ENCODE measurements around the gene TRIM29.

DNA sequence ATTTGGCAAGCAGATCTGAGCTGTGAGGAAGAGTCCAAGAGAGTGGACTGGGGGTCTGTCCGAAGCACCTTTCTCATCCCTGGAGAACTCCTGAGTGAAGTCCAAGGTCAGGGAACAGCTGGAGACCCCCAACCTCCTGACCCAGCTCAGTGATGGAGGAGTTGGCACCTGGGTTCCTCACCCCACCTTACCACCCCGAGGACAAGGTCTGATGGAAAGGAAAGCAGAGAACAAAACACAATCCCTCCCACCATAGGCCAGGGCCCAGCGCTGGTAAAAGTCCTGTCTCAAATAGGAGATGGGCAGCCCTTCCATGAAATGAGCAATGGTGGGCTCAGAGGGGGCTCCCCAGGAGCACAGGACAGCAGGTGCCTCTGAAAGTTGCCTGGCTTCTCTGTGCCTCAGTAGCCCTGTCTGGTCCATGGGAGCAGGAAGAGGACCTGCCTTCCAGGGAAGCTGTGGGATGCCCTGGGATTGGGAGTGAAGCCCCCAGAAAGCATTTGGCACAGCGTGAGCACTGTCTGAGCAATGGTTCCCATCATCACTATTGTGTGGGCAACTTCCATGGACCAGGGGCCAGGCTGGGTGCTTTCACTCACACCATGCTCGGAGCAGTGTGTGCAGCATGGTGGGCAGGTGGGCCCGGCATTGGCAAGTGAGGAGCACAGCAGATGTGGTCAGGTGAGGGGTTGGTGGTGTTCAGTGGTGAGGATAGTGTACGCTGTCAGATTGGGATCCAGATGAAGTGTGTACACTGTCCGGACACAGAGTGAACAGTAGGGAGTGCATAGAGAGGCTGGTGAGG lies 7.5 kb downstream of the TRIM29 start:
- TF ChIP-seq, protein P1, sequence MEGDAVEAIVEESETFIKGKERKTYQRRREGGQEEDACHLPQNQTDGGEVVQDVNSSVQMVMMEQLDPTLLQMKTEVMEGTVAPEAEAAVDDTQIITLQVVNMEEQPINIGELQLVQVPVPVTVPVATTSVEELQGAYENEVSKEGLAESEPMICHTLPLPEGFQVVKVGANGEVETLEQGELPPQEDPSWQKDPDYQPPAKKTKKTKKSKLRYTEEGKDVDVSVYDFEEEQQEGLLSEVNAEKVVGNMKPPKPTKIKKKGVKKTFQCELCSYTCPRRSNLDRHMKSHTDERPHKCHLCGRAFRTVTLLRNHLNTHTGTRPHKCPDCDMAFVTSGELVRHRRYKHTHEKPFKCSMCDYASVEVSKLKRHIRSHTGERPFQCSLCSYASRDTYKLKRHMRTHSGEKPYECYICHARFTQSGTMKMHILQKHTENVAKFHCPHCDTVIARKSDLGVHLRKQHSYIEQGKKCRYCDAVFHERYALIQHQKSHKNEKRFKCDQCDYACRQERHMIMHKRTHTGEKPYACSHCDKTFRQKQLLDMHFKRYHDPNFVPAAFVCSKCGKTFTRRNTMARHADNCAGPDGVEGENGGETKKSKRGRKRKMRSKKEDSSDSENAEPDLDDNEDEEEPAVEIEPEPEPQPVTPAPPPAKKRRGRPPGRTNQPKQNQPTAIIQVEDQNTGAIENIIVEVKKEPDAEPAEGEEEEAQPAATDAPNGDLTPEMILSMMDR (IDR thresholded peaks at IDR 0.05), result no peak
- TF ChIP-seq POLR2A (IDR thresholded peaks at IDR 0.05), result no peak
